HL-60 (cell line): ENCODE measurements around the gene METTL9.
"Not testable (repeated sequence)": the region's sequence is repeated elsewhere in the genome, so short reads cannot be mapped to it uniquely, and the experiment has no call there.

ENCODE experiments used
- DNase-seq, 2 experiments: peaks; one replicate each; pipeline ENCODE4 v3.0.0-alpha.2; 2010 to 2020; ENCODE audit warnings: low read depth in 1 of 2, low spot score in 1 of 2
- H3K27ac ChIP-seq: fragments of 250-450 bp; sonication (Bioruptor Pico); replicated peaks from 2 replicates; pipeline ENCODE4 v1.5.1; 2020; ENCODE audit warnings: mild to moderate bottlenecking, moderate library complexity
- H3K27me3 ChIP-seq: fragments of 250-450 bp; sonication (Bioruptor Pico); 2 replicates; pipeline ENCODE4 v1.5.1; 2021; ENCODE audit warnings: mild to moderate bottlenecking, moderate library complexity; ENCODE audit not compliant: insufficient read depth, poor library complexity, severe bottlenecking
- H3K4me3 ChIP-seq: replicated peaks from 2 replicates; pipeline ENCODE4 v1.5.1; 2011; ENCODE audit warnings: mild to moderate bottlenecking, control low read depth, low read length; ENCODE audit not compliant: insufficient read depth
- CTCF ChIP-seq: IDR thresholded peaks from one replicate; pipeline ENCODE4 v1.5.1; 2011; ENCODE audit warnings: low read length, control low read depth, inconsistent platforms; ENCODE audit not compliant: insufficient read depth
- GABPA ChIP-seq: IDR thresholded peaks from 2 replicates; pipeline ENCODE4 v1.6.1; 2012; ENCODE audit warnings: low read depth
- POLR2AphosphoS5 ChIP-seq: IDR thresholded peaks from 2 replicates; pipeline ENCODE4 v1.6.1; 2012; ENCODE audit warnings: low read depth
- REST ChIP-seq: IDR thresholded peaks from 2 replicates; pipeline ENCODE4 v1.6.1; 2012; ENCODE audit warnings: low read depth; ENCODE audit not compliant: insufficient replicate concordance
- SPI1 ChIP-seq: IDR thresholded peaks from 2 replicates; pipeline ENCODE4 v1.6.1; 2012; ENCODE audit warnings: low read depth, mild to moderate bottlenecking, borderline replicate concordance

METTL9 gene

GRCh38 chr16:21566891-21567414, 32.4 kb upstream of the METTL9 start:
- no peak for TF ChIP-seq POLR2AphosphoS5
- no peak for TF ChIP-seq CTCF
- TF ChIP-seq GABPA = no peak
- no peak for TF ChIP-seq REST
- TF ChIP-seq SPI1 = no peak
- no peak for DNase-seq

GRCh38 chr16:21567496-21567895, 31.9 kb upstream of the METTL9 start:
- H3K4me3 ChIP-seq, H3K27ac ChIP-seq, H3K27me3 ChIP-seq, DNase-seq: not testable (repeated sequence)

More at GRCh38 chr16:21566891-21567414, 32.4 kb upstream of the METTL9 start:
- H3K4me3 ChIP-seq = no peak overlapping the region
- H3K27me3 ChIP-seq = no peaks in the 10 kb centered on the region
- no peak overlapping the region for H3K27ac ChIP-seq

GRCh38 chr16:21568502-21569189, 30.7 kb upstream of the METTL9 start:
- Histone ChIP-seq H3K27ac (no peak overlapping the region), H3K27me3 (no peaks in the 10 kb centered on the region), H3K4me3 (no peak overlapping the region)
- TF ChIP-seq POLR2AphosphoS5 = no peak
- TF ChIP-seq SPI1 = no peak
- TF ChIP-seq REST = no peak
- TF ChIP-seq GABPA = no peak
- no peak for TF ChIP-seq CTCF
- no peak for DNase-seq

GRCh38 chr16:21570676-21571017, 28.7 kb upstream of the METTL9 start:
- H3K4me3 ChIP-seq = no peak overlapping the region
- DNase-seq = no peak
- H3K27ac ChIP-seq = no peak overlapping the region
- TF ChIP-seq REST (no peak), CTCF (no peak), GABPA (no peak), SPI1 (no peak), POLR2AphosphoS5 (no peak)
- H3K27me3 ChIP-seq = no peaks in the 10 kb centered on the region

GRCh38 chr16:21573506-21573905, 25.9 kb upstream of the METTL9 start:
- H3K27me3 ChIP-seq, DNase-seq, H3K27ac ChIP-seq, H3K4me3 ChIP-seq: not testable (repeated sequence)
